H1 (cell line): ENCODE data around the gene ACACA. TPM values are rescaled to one million over a fixed set of nuclear protein-coding genes. Genes with fewer than 3 reads are reported as not detected.

Source experiments
- BRCA1 ChIP-seq: IDR thresholded peaks from 2 replicates; pipeline ENCODE4 v1.6.1; 2012; ENCODE audit warnings: low read depth, low read length, improper control_type of control experiment
- CHD1 ChIP-seq: IDR thresholded peaks from 2 replicates; pipeline ENCODE4 v1.6.1; 2012; ENCODE audit warnings: low read depth, low read length, improper control_type of control experiment
- EZH2 ChIP-seq: fragments of 200-600 bp; sonication (generic); IDR thresholded peaks from 2 replicates; pipeline ENCODE4 v1.7.1; 2012; ENCODE audit warnings: low read depth, mild to moderate bottlenecking, moderate library complexity, low read length, inconsistent platforms; ENCODE audit not compliant: severe bottlenecking
- SIX5 ChIP-seq: IDR thresholded peaks from 2 replicates; pipeline ENCODE4 v1.6.1; 2011; ENCODE audit warnings: mild to moderate bottlenecking, low read depth, low read length
- TEAD4 ChIP-seq: IDR thresholded peaks from 2 replicates; pipeline ENCODE4 v1.6.1; 2012; ENCODE audit warnings: low read depth, low read length, inconsistent platforms, mixed read lengths
- polyA plus RNA-seq, 7 experiments: library from polyadenylated mRNA; depleted of rRNA in 3 of 7; stranded (reverse) in 5 of 7; unstranded in 2 of 7; fragments of >200 nt in 5 of 7; fragments of 200-250 nt in 2 of 7; gene quantifications; 1 replicate in 5 of 7; 2 replicates in 1 of 7; 4 replicates in 1 of 7; pipeline versions ENCODE4 v1.2.1 to v1.2.3, GENCODE V29; 2011 to 2013; ENCODE audit warnings: missing spikeins in 2 of 7, mixed read lengths in 2 of 7
- total RNA-seq: library from RNA; stranded (reverse); fragmentation: NEBNext Ultra II Directional; extraction: Animal tissue kit (Norgen Biotek cat#: 25700); gene quantifications from 2 replicates; pipeline ENCODE4 v1.2.1, GENCODE V29; 2021

The ACACA gene
- total and polyA plus RNA-seq, 2 of the 8 experiments (the other 6 are each of a cell fraction or from before 2014, with no cell fraction given): 74.0 to 160 TPM

DNA sequence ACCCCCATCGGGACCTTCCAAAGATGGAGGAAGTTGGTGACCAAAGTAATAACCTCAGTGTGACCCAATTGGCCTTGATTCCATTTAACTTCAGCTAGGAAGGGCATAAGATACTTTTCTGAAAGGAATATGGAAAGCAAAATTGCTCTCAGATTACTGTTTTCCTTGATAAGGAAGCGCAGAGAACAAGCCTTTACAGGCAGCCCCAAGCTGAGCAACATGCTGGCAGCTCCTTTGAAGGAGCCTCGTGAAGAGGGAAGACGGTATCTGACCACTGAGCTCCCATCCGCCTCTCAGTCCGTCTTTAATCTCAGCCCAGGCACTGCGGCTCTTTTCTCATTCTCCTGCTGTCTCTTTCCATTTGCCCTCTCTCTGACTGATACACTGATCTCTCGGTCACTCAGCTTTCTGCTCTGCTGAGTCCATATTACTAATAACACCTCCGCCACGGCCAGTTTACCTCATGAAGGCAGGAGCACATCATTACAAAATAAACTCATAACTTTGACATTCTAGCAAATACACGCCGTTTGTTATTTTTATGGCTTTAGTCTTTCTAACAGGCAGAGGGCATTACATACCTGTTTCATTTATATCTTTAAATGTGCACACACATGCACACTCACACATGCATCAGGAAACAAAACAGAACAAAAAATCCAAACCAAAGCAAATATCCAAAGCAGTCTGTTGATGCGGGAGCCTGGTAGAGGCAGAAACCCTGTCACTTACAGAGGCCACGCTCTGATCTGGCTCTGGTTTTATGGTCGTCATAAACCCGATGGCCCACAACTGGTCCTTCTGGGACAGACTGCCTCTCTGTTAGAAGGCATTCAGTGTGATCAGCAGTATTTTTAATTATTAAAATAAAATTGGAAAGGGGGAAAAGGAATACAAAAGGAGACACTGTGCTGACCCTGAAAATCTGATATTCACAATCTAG, 274.7 kb downstream of the ACACA start (continued):
- TF ChIP-seq CHD1 (no peak), SIX5 (no peak), BRCA1 (no peak), EZH2 (no peak), TEAD4 (no peak)
